GM21786 (cell line): ENCODE data around the gene PRDM16.

Source experiments
- ATAC-seq: cut with Tn5 transposase; IDR thresholded peaks from one replicate; pipeline ENCODE4 v1.9.1; 2021; ENCODE audit not compliant: unreplicated experiment

The PRDM16 gene

GRCh38 chr1:3138623-3139151, 69.7 kb downstream of the PRDM16 start:
- ATAC-seq, result no peak

- no peak for ATAC-seq
Observed at GRCh38 chr1:3139451-3139852, 70.4 kb downstream of the PRDM16 start.

- ATAC-seq, result no peak
Observed at GRCh38 chr1:3139871-3140361, 70.9 kb downstream of the PRDM16 start.

GRCh38 chr1:3140437-3140836, 71.4 kb downstream of the PRDM16 start:
- ATAC-seq, result no peak

- no peak for ATAC-seq
Observed at GRCh38 chr1:3141129-3141528, 72.1 kb downstream of the PRDM16 start.

- ATAC-seq, result no peak
Observed at GRCh38 chr1:3141836-3142235, 72.8 kb downstream of the PRDM16 start.

GRCh38 chr1:3142236-3142635, 73.2 kb downstream of the PRDM16 start:
- ATAC-seq, result no peak

- ATAC-seq, result no peak
Observed at GRCh38 chr1:3142751-3143150, 73.7 kb downstream of the PRDM16 start.

GRCh38 chr1:3145532-3146325, 76.7 kb downstream of the PRDM16 start:
- ATAC-seq, result no peak

- ATAC-seq, result no peak
Observed at GRCh38 chr1:3146458-3146857, 77.5 kb downstream of the PRDM16 start.

- no peak for ATAC-seq
Observed at GRCh38 chr1:3146907-3147306, 77.9 kb downstream of the PRDM16 start.

- ATAC-seq, result no peak
Observed at GRCh38 chr1:3148171-3148570, 79.2 kb downstream of the PRDM16 start.

GRCh38 chr1:3149277-3149676, 80.3 kb downstream of the PRDM16 start:
- no peak for ATAC-seq

- ATAC-seq, result no peak
Observed at GRCh38 chr1:3151456-3151855, 82.5 kb downstream of the PRDM16 start.

GRCh38 chr1:3152143-3152542, 83.1 kb downstream of the PRDM16 start:
- no peak for ATAC-seq

- no peak for ATAC-seq
Observed at GRCh38 chr1:3153197-3153596, 84.2 kb downstream of the PRDM16 start.

GRCh38 chr1:3153902-3154795, 85.1 kb downstream of the PRDM16 start:
- ATAC-seq, result no peak

GRCh38 chr1:3155056-3155925, 86.3 kb downstream of the PRDM16 start:
- ATAC-seq, result no peak

GRCh38 chr1:3155926-3156220, 86.9 kb downstream of the PRDM16 start:
- no peak for ATAC-seq

GRCh38 chr1:3156936-3157335, 87.9 kb downstream of the PRDM16 start:
- ATAC-seq, result no peak

- ATAC-seq, result no peak
Observed at GRCh38 chr1:3158347-3158746, 89.3 kb downstream of the PRDM16 start.
